Progenitor cell of endocrine pancreas (in vitro differentiated cells): ENCODE results near the gene HMGCS1. TPM values are rescaled to one million over a fixed set of nuclear protein-coding genes. Genes with fewer than 3 reads are reported as not detected.
A peak's percentile ranks its signal among the peaks of the same experiment; 100 is the strongest.
"Not testable (repeated sequence)": the region's sequence is repeated elsewhere in the genome, so short reads cannot be mapped to it uniquely, and the experiment has no call there.

Source experiments
- DNase-seq: peaks from one replicate; pipeline ENCODE4 v3.0.0; 2021; ENCODE audit warnings: low spot score; ENCODE audit not compliant: unreplicated experiment
- H3K27ac Mint-ChIP-seq: 2 replicates; pipeline ENCODE4 v1.8.0; 2021; ENCODE audit warnings: mild to moderate bottlenecking, moderate library complexity, mixed read lengths
- H3K27me3 Mint-ChIP-seq: 2 replicates; pipeline ENCODE4 v1.8.0; 2021; ENCODE audit warnings: mixed read lengths
- H3K36me3 Mint-ChIP-seq: 2 replicates; pipeline ENCODE4 v1.8.0; 2022; ENCODE audit warnings: mixed read lengths; ENCODE audit not compliant: insufficient read depth
- H3K4me1 Mint-ChIP-seq: 2 replicates; pipeline ENCODE4 v1.8.0; 2021; ENCODE audit warnings: low read depth, mixed read lengths
- H3K4me3 Mint-ChIP-seq: 2 replicates; pipeline ENCODE4 v1.8.0; 2021; ENCODE audit warnings: low read depth, mild to moderate bottlenecking, moderate library complexity, mixed read lengths
- H3K9me3 Mint-ChIP-seq: 2 replicates; pipeline ENCODE4 v1.8.0; 2021; ENCODE audit warnings: low read depth, mixed read lengths
- CTCF ChIP-seq: fragments of 200-600 bp; sonication (generic); IDR thresholded peaks from one replicate; pipeline ENCODE4 v1.5.0; 2021; ENCODE audit warnings: antibody characterized with exemption, mild to moderate bottlenecking; ENCODE audit not compliant: unreplicated experiment
- total RNA-seq: library from RNA; stranded (reverse); gene quantifications from 2 replicates; pipeline ENCODE4 v1.2.1, GENCODE V29; 2021

HMGCS1 gene
- total RNA-seq, 1 donor from 2014 or later: 170 TPM

- Mint-ChIP-seq H3K27me3 (peaks cover 41% of the 10 kb centered on the region), H3K27ac (peak overlapping the region; percentile 54), H3K4me3 (no peak overlapping the region), H3K4me1 (peaks cover 11% of the 10 kb centered on the region), H3K9me3 (peaks cover 3% of the 10 kb centered on the region), H3K36me3 (no peaks in the 10 kb centered on the region)
- no peak for DNase-seq
- TF ChIP-seq CTCF: no peak
These were observed 35.0 kb upstream of the HMGCS1 start for GRCh38 chr5:43348207-43348606.

GRCh38 chr5:43338862-43339261, 25.6 kb upstream of the HMGCS1 start:
- H3K36me3 Mint-ChIP-seq: peaks cover 3% of the 10 kb centered on the region
- no peak for DNase-seq
- peaks cover 12% of the 10 kb centered on the region for H3K27me3 Mint-ChIP-seq
- H3K27ac Mint-ChIP-seq: no peak overlapping the region
- H3K4me3 Mint-ChIP-seq: no peak overlapping the region
- no peak for TF ChIP-seq CTCF
- peaks cover 25% of the 10 kb centered on the region for H3K9me3 Mint-ChIP-seq
- H3K4me1 Mint-ChIP-seq: no peaks in the 10 kb centered on the region

- no peak overlapping the region for H3K27ac Mint-ChIP-seq
- H3K9me3 Mint-ChIP-seq: peaks cover 29% of the 10 kb centered on the region
- H3K4me1 Mint-ChIP-seq: peaks cover 2% of the 10 kb centered on the region
- H3K4me3 Mint-ChIP-seq: no peak overlapping the region
- DNase-seq: no peak
- H3K36me3 Mint-ChIP-seq: peaks cover 3% of the 10 kb centered on the region
- no peak for TF ChIP-seq CTCF
- H3K27me3 Mint-ChIP-seq: peaks cover 4% of the 10 kb centered on the region
These were observed 22.9 kb upstream of the HMGCS1 start for GRCh38 chr5:43336159-43336558.

- H3K27me3 Mint-ChIP-seq: peaks cover 4% of the 10 kb centered on the region
- DNase-seq: no peak
- no peak overlapping the region for H3K4me3 Mint-ChIP-seq
- H3K4me1 Mint-ChIP-seq: peaks cover 2% of the 10 kb centered on the region
- H3K9me3 Mint-ChIP-seq: peaks cover 29% of the 10 kb centered on the region
- no peak for TF ChIP-seq CTCF
- no peak overlapping the region for H3K27ac Mint-ChIP-seq
- peaks cover 3% of the 10 kb centered on the region for H3K36me3 Mint-ChIP-seq
These were observed 22.5 kb upstream of the HMGCS1 start for GRCh38 chr5:43335681-43336080.

- Mint-ChIP-seq H3K27me3 (no peaks in the 10 kb centered on the region), H3K9me3 (peaks cover 27% of the 10 kb centered on the region), H3K36me3 (peaks cover 3% of the 10 kb centered on the region), H3K4me3 (no peak overlapping the region), H3K4me1 (peaks cover 2% of the 10 kb centered on the region), H3K27ac (no peak overlapping the region)
- DNase-seq: no peak
- TF ChIP-seq CTCF: no peak
These were observed 19.2 kb upstream of the HMGCS1 start for GRCh38 chr5:43332401-43332800.

- not testable (repeated sequence) for H3K4me3 Mint-ChIP-seq
These were observed 12.4 kb upstream of the HMGCS1 start for GRCh38 chr5:43325624-43326023.

GRCh38 chr5:43323488-43323887, 10.3 kb upstream of the HMGCS1 start:
- not testable (repeated sequence) for H3K27me3 Mint-ChIP-seq, H3K4me3 Mint-ChIP-seq, H3K4me1 Mint-ChIP-seq, H3K36me3 Mint-ChIP-seq, H3K27ac Mint-ChIP-seq, DNase-seq
- peaks cover 10% of the 10 kb centered on the region for H3K9me3 Mint-ChIP-seq

More at GRCh38 chr5:43325624-43326023, 12.4 kb upstream of the HMGCS1 start:
- not testable (repeated sequence) for H3K4me1 Mint-ChIP-seq, H3K9me3 Mint-ChIP-seq, DNase-seq, H3K27me3 Mint-ChIP-seq, H3K27ac Mint-ChIP-seq, H3K36me3 Mint-ChIP-seq
